Daoy (cell line): ENCODE measurements around the gene PTGR3. TPM values are rescaled to one million over a fixed set of nuclear protein-coding genes. Genes with fewer than 3 reads are reported as not detected.
A peak's percentile ranks its signal among the peaks of the same experiment; 100 is the strongest.

Source experiments
- DNase-seq: peaks from one replicate; pipeline ENCODE4 v3.0.0-alpha.2; 2015; ENCODE audit warnings: low read depth
- total RNA-seq: library from RNA; depleted of rRNA; stranded (reverse); fragments of >200 nt; shearing (Covaris generic); gene quantifications from 2 replicates; pipeline ENCODE4 v1.2.3, GENCODE V29; 2014

PTGR3 gene
- total RNA-seq, 1 experiment from 2014 or later = 7.6 TPM

DNA sequence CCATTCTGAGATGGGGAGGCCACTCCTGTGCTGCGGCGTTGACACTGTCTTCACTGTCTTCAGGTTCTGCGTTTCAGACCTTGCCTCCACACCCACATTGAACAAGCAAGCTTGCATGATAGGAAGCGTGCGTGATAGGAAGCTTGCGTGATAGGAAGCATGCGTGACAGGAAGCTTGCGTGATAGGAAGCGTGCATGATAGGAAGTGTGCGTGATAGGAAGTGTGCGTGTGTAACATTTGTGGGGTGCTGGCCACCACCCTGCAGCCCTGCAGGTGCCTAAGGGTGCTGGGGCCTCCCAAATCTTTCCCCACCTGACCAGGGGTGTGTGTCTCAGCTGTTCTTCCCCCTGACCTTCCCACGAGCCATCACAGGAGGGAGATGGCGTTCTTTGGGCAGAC lies 27.0 kb upstream of the PTGR3 start:
- DNase-seq = no peak

- no peak for DNase-seq
These were observed 26.0 kb upstream of the PTGR3 start for GRCh38 chr18:75234901-75235300.

DNA sequence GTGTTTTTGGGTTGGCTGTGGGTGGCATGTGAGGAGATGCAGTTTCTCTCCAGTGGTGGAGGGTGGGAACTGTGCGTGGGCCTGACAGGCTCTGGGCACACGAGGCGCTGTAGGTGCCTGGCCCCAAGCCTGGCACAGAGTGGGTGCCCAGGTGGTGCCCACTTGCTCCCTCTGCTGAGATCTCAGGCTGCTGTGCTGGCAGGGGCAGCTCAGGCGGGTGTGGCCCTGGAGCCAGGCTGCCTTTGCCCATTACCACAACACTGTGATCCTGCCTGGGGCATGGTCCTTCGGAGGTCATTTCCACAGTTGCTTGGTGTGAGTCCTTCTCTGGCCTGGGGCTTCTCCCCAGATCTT lies 22.1 kb upstream of the PTGR3 start:
- DNase-seq = no peak

DNA sequence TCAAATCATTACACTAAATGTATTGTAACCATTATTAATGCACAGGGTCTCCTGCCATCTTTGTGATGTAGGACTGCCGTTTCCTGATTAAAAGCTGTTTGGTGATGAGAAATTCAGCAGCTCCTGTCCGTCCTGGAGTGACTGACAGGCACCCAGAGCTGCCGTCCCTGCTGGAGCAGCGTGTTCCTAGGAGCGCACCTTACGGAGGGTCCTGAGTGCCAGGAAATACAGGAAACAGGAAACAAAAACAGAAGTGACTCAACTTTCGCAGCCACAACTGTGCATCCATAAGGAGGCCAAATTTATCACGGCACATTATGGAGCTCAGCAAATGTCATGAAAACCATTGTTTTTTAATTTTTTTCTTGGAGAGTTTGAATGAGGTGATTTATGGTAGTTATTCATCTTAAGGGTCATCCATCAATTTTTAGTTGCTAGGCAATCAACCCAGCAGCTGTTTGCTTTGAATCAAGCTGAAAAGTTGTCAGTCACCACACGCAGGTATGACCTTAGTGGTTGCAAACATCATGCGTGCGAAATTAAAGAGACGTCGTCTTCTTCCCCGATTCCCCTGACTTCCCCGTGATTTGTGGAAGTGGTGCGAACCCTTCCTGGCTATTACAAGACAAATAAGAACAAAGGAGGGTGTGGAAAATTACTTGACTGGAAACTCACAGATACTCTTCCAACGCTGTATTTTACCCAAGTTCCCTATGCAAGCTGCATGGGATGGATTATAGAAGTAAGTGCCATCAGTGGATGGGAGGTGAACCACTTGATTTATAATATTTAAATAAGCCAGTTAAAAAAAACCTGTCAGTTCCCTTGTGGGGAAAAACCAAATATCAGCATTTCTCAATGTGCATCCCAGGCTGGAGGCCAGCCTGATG lies 21.5 kb upstream of the PTGR3 start:
- DNase-seq = peak; percentile 22

GRCh38 chr18:75229437-75229836 lies 20.5 kb upstream of the PTGR3 start:
- DNase-seq = no peak

DNA sequence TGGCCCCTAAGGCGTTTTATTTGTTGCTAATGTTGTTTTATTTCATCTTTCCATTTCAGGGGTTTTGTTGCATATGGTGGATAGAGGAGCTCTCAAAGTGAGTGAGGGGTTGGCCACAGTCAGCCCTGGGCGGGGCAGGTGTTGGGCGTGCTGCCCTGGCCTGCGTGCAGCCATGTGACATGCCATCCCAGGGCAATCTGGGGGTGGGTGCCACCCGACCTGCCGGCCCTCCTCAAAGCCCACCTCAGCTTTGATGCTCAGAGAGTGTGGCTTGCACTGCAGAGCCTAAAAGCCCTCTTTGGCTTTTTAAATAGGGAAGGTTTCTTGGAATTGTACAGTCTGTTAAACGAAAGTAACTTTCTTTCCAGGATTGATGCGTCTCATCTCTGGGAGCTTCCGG lies 20.0 kb upstream of the PTGR3 start:
- no peak for DNase-seq

DNA sequence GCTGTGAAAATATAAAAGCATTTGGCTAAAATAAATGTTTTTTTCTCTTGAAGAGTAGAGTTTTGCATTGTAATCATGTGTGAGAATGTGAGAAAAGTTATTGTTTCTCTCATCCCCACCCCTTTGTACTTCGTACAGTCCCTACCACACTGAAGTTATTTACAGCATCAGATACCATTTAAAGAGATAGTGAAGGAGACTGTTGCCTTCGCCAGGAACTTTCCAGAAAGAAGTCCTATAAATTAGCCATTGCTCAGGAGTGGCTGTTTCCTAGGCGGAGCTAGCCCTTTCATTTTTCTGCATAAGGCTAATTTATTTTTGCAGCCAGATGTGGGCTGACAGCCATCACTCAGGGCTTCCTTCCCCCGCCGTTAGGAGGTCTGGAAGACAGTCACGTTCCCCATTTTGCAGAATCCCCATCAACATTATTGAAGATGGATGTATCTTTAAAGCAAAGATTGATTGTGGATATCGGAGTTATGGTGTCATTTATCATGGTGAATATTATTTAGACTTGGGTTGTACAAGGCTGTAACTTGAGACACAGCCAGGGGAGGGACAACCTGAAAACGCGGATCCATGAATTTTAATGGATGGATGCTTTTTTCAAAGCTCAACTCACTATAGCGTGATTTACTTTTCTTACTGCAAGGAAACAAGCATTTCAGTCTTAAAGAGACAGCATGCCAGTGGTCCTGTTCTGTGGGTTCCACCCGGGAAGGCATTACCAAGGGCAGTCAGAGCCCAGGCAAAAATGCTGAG lies 18.8 kb upstream of the PTGR3 start:
- no peak for DNase-seq

- no peak for DNase-seq
These were observed 18.0 kb upstream of the PTGR3 start for GRCh38 chr18:75226956-75227316.

- no peak for DNase-seq
These were observed 17.5 kb upstream of the PTGR3 start for GRCh38 chr18:75226286-75226955.

DNA sequence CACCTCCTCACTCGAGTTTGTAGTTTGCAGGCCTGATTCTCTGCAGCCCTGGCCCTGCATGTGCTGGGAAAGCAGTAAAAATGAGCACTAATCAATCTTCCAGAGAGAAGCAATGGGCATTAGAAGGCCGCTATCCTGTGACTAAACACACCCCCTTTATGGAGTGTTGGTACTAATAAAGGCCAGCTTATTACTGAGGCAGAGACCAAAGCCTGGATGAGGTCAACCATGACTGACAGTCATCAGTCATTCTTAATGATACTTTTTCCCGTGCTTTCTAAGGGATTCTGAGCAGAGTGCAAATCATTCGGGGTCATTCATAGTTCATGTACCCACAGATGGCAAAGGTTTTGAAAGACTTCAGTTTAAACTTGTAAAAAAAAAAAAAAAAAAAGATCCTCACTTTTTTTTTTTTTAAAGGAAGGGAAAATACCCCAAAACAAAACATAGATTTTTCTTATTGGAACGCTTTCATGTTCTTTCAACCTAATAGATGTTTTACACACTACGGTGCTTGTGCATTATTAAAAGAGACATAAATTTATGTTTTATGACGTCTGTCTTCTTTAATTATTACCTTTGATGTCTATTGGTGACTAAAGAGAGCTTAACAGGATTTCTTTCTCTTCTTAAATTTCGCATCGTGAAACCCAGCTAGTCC lies 14.9 kb upstream of the PTGR3 start:
- no peak for DNase-seq

- no peak for DNase-seq
These were observed 13.5 kb upstream of the PTGR3 start for GRCh38 chr18:75222407-75222806.

DNA sequence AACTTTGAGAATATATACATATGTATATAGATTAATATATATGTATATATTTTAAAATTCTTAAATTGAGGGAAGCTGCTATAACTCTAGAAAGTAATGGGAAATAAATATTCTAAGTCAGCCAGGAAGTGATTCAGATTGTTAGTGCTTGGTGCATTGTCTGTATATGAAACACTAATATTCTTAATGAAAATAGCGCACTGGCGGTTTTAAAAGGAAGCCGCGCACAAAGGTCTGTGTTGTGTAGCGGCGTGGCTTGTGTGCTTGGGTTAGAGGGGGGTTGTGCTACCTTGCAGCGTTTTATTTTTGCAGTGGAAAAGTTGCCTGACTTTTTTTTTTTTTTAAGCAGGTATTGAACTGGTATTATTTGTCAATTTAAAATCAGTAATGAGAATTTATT lies 13.0 kb upstream of the PTGR3 start:
- DNase-seq = no peak

DNA sequence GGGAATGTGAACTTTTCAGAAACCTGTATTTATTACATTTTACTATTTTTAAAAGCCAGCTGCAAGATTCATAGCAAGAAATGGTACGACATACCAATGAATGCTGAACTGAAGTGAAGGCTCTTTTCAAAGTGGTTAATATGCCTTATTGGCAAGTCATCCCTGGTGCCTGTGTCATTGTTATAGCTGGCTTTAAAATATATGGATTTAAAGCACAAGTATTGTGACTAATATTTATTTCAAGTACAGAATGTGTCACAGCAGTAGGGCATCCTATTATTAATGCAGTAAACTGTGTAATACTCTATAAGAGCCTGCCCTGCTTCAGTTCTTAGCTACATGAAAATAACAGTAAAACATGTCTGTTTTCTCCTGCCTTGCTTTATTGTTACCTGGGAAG lies 12.5 kb upstream of the PTGR3 start:
- no peak for DNase-seq

DNA sequence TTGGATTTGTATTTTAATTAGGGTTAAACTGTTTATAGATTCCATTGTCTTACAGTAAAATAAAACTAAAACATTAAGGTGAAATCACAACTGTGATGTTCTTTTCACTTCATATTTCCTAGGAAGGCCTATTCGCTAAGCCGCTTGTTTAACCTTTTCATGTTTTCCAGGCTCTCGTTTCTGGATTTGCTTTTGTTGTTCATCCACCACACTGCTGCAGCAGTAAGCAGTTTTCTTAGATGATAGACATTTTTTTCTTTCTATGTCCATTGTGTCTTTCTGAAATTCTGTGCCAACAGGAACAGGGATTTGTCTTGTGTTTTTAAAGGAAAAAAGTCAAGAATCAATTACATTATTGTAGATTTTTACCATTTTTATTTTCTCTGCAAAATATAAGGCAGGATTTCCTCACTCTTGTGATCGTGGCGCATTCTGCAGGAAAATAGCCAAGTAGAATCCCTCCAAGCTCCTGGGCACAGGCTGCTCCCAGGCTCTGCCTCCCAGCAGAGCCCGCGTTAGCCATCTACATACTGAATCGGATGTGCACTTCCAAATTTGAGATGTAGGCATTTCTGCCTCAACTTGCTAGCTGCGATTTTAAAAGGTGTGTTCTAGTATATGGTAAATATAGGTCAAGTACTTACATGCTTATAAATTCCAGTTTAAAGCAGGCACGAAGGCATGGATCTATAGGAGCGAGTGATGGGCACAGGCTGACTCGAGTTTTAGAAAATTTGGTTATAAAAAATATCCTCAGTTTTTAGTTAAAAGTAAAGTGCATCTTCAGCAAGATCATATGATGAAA lies 11.8 kb upstream of the PTGR3 start:
- no peak for DNase-seq

- no peak for DNase-seq
These were observed 10.9 kb upstream of the PTGR3 start for GRCh38 chr18:75219745-75220375.

- DNase-seq = no peak
These were observed 9.4 kb upstream of the PTGR3 start for GRCh38 chr18:75218065-75218923.

DNA sequence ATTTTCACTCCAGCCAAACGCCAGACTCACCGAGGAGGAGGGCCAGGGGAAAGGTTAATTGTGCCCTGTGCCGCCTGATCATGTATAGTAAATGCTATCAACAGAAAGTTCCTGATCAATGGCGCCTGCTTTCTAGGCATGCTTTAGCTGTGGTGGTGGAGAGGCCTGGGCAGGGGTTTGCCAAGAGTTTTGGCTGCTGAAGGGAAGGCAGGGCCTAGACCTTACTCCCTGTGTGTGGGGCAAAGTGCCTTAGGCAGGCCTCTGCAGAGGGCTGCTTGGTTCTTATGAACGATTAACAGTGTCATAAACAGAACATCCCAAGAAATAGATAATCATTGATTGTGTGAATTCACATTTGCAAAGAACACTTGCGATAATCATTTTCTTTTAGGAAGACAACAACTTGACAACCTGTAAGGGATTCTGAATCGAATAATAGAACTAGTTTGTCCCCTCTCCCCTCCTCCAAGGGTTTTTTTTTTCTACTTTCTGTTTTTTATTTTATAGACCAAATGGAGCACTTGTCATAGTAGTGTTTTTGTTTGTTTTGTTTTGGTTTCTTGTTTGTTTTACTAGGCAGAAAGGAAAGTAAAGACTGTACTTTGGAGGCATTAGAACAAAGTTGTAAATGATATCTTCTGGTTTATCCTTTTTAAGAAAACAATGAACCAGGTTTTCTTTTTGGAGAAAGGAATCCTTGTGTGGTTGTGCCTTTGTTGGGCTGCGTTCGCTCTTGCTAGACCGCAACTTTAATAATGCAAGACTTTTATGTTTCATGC lies 8.2 kb upstream of the PTGR3 start:
- DNase-seq = no peak

GRCh38 chr18:75216212-75216910 lies 7.4 kb upstream of the PTGR3 start:
- DNase-seq = no peak
